Stromal cell of bone marrow (primary cell): ENCODE data around the gene SYNRG.
A peak's percentile ranks its signal among the peaks of the same experiment; 100 is the strongest.
"Not testable (repeated sequence)": the region's sequence is repeated elsewhere in the genome, so short reads cannot be mapped to it uniquely, and the experiment has no call there.

Source experiments
- DNase-seq: peaks from one replicate; pipeline ENCODE4 v3.0.0-alpha.2; 2012; ENCODE audit warnings: low read depth

The SYNRG gene

DNA sequence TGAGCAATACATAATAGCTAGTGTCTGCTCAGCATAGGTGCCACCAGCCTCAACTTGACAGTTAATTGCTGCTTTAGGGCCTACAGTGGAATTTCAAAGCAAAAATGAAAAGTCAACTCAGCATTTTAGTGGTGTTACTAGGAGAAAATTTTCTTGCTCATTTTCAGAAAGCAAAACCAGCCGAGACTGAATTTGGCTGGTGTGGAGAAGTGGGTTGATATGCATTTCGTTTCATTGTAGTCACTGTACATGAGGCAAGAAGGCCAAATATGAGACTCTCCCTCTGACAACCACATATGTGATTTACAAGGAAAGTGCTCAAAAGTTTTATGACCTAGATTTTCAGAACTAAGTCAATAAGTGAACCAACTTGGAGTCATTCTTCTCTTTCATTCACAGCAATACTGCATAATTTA, 65.6 kb downstream of the SYNRG start:
- DNase-seq = no peak

DNA sequence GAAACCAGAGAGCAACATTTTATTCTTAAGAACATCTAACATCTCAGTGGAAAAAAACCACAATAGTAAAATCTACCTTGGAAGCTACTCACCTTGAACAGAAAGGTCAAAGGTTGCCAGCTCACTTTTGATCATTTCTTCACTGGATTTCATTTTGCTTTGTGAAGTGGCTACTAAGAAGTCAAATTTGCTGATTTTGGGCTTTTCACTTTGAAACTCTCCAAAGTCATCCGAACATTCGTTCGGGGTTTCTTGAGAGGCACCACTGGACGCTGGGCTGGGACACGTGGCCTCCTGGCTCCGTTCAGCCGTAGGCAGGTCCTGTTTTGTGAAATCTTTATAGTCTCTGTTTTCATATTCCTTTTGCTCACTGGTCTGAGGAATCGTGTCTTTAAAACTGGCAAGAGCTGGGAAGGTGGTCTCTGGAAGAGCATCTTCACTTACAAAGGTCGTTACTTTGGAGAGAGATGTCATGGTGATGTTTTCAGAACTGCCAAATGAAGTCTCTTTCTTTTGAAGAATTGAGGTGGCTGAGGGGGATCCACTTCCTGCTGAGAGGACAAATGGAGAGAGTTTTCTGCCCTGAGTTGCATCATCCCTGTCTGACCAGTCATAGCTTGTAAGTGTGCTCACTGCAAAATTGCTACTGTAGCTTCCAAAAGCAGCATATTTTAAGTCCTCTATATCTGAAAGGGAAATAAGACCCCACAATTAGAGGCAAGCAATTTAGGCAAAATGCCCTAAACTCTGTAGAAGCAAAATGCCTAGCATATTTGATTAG, 67.1 kb downstream of the SYNRG start:
- no peak for DNase-seq

DNA sequence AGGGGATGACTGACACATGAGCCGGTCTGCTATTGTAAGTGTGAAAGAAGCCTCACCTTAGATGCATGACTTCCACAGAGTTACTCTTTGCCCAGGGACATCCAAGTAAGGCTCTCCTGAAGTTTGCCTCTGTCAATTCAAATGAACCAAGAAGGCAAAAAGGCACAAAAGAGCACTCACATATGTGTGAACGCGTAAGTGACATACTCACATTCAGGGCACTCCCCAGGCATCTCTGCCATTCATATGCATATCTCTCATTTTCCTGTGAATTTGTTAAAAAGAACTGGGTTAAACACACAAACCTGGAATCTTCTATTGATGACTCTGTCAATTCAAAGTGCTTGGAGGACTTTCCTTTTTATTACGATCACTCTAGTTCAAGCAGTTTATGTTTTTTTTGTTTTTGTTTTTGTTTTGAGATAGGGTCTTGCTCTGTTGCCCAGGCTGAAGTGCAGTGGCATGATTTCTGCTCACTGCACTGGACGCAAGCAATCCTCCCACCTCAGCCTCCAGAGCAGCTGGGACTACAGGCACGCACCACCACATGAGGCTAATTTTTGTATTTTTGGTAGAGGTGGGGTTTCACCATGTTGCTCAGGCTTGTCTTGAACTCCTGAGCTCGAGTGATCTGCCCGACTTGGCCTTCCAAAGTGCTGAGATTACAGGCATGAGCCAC, 70.1 kb downstream of the SYNRG start:
- no peak for DNase-seq

DNA sequence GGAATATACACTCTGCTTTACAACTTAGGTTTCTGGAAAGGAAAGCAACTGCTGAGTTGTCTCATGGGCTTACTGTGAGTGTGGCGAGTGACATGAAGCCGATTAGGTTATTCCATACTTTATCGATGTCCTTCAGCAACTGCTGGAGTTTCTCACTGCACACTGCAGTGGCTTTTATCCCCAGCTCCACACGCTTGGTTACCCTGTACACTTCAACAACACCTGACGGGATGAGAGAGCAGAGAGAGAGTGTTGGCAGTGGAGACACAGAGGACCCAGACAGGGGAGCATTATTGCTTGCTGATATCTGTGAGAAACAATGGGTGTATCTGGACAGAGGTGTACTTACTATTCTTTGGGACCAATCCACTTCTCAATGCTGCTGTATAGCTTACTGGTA, 73.3 kb downstream of the SYNRG start:
- DNase-seq = no peak

DNA sequence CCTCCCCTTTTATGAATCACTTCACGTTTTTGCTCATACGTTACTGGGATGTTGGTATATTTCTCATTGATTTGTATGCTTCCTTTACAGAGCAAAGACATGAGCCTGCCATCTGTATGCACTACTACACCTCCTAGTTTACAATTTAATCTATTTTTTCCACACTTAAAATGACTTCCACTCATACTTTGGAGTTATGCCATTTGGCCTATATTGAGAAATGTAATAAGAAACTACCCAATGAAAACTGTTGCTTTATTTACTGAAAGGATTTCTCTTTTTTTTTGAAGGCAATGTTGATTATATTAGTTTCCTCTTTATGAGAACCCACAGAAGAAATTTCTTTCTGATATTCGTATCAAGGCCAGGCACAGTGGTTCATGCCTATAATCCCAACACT, 76.5 kb downstream of the SYNRG start:
- DNase-seq = no peak

DNA sequence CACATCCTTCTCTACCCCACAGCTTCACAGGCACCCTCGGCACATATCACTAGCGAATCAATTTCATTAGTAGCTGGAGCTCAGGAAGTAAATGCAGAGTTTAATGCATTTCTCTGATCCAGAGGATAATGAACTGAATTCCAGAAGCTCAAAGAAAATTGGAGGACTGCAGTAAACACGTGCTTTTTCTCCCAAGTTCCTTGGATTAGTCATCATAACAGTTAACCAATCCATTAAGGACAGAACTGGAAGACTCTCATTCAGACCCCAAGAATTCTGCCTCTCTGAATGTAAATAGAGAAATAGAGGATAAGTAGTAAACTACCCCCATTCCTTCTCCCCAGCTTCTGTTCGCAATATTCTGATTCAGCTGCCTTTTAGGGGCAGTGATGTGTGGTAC, 78.8 kb downstream of the SYNRG start:
- no peak for DNase-seq

DNA sequence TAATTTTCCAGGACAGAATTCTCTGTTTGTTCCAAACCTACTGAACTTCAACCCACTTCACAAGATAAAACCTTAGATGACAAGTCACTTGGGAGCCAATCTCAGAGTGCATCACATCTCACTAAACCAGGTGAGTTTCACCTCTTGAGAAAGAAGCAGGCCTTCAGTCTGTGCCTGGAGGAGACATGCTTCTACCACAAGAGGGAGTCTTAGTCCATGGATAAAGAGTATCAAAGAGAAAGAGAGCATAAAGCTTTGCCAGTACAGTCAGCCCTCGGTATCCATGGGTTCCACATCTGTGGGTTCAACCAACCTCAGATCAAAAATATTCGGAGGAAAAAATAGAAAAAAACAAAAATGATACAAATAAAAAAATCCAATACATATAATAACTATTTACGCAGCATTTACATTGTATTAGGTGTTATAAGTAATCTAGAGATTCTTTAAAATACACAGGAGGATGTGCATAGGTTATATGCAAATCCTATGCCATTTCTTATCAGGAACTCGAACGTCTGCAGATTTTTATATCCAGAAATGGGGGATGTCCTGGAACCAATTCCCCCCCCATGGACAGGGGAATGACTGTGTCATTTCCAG, 81.9 kb downstream of the SYNRG start:
- peak; percentile 41 for DNase-seq

DNA sequence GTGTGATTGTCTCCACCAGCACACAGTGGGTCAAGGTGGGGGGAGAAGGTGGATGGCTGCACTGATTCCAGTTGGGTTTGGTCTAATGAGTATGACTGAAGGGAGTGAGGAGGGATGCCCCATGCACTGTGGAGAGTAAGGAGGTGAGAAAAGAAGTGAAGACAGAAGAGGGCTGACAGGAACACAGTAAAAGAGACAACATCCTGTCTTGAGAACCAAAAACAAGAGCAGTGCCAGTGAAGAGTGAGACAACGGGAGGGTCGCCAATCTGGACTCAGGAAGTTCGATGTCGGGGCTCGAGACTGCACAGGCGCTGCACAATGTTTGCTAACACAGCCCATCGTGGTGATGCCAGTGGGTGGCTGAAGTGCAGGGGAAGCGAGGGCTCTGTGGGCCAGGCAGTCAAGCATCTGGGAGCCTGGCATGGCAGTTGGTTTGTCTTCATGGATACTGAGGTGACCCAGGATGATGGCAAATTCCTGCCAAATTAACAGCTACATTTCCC, 85.5 kb downstream of the SYNRG start:
- DNase-seq = no peak

DNA sequence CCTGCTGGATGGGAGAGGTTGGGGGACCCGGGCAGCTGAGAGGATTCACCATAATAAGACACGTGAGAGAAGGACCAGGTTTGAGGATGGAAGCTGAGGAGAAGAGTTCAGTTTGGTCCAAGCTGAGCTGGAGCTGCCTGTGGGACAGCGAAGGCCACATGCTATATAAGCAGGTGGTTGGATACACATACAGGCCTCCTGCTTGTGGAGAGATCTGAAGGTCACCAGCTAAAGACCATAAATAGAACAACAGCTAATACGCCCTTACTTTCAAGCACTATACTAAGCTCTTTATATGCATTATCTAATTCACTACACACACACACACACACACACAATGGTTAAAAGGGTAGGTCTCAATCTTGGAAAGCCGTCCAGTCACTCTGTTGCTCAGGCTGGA, 87.4 kb downstream of the SYNRG start:
- no peak for DNase-seq

DNA sequence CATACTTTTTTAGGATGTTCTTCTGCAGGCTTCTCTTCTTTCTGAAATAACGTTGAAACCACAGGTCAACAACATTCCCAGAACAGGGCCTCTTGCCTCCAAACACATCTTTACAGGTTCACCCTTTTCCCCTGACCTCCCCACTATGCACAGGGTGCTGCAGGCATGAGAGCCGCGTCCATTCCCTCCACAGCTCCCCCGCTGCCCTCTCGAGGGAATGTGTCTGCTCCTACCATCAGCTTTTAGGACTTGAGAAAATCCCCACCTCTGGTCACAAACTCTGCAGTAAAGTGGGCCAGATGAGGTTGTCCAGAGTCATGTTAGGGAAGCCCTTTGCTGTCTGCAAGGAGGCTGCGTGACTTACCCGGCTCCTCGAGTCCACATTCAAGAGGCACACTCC, 89.0 kb downstream of the SYNRG start:
- DNase-seq = no peak

DNA sequence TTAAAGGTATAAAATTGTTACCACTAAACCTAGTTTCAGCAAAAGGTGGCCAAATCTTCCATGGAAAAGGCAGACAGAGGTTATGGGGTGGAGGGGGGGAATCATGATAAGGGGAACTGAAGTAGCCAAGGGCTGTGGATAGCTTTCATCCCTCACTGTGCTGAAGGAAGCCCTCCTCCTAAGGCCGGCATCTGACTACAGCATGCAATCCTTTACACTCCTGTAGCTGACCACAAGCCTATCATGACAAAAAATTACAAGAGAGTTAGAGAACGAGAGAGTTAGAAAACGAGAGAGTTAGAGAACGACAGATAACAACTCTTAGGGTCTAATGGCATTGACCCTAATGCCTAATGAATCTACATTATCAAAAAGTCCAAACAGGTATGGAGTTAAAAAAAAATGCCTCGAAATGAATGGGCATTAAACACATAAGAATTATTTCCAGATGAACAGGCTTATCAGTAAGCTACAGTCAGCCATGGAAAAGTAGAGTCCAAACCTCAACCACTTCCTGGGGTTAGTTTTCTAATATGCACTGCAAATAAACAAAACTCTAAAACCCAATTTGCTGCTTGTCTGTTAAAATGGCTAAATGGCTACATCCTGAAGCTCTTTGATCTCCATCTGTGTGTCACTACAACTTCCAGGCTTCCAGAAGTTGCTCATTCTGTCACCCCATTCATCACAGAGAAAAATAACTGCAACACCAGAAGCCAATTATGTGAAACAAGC, 89.8 kb downstream of the SYNRG start:
- DNase-seq = no peak

DNA sequence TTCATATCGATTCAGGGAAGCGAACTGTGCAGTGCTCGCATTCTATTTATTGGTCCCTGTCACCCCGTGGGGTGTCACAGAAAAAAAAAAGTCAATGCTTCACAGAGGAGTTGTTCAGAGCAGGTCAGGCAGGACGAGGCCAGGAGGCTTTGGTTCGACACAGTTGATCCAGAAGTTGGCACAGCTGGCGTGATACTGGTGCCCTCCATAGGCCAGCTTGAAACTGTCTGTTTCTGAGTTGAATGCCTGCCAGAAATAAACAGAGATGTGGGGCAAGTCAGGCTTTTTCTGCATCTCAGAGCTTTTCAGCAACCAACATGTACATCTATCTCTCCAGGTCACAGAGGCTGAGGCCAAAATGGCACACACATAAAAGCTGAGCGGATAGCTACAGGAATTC, 90.4 kb downstream of the SYNRG start:
- DNase-seq = no peak

DNA sequence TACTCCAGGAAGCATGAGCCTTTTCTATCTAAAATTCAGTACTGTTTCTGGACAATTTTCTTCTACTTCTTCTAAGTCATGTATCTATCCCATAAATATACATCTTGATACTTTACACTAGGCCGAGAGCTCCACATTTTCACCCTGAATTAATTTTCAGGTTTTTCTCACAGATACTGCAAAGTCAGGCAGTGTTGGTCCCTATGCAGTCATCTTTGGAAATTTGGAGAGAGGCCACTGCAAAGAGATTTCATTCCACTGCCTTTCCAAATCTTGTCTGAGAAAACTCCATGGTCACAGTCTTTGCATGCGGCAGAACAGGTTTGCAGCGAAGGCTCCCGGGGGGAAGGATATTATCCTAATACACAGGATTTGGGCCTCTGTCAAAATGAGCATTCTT, 91.3 kb downstream of the SYNRG start:
- no peak for DNase-seq

DNA sequence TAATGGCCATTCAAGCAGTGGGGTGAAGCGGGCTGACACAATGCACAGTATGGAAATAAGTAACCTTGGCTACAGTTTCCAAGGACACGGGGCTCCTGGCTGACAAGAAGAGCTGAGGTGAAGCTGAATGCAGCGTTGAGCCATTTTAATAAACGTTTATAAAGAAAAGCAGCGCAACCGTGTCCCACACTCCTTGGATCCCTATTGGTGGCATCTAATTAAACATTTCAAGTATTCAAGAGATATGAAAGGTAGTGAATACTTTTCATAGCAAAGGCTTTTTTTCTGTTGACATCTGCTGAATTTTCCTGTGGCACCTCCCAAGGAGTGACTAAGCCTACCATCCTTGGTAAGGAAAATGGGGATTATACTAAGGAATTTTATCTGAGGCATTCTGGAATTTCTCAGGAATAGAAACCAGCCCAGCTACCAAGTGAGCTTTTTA, 93.1 kb downstream of the SYNRG start:
- DNase-seq = no peak

DNA sequence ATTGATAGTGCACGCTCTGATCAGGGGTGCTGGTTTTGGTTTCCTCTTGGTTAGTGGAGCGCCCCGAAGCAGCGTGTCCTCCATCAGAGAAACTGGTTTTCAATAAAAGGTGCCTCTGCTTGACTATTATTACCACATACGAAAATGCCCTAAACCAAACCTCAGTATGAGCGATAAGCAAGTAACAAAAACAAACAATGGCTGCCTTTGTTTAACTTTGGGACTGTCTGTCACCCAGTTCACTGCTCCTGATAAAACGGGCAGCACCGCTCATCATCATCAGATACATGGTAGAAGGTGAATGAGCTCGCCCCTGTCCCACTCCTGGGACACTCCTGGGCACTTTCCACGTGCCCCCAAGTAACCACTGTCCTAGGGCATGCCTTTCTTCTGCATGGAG, 95.5 kb downstream of the SYNRG start:
- no peak for DNase-seq

DNA sequence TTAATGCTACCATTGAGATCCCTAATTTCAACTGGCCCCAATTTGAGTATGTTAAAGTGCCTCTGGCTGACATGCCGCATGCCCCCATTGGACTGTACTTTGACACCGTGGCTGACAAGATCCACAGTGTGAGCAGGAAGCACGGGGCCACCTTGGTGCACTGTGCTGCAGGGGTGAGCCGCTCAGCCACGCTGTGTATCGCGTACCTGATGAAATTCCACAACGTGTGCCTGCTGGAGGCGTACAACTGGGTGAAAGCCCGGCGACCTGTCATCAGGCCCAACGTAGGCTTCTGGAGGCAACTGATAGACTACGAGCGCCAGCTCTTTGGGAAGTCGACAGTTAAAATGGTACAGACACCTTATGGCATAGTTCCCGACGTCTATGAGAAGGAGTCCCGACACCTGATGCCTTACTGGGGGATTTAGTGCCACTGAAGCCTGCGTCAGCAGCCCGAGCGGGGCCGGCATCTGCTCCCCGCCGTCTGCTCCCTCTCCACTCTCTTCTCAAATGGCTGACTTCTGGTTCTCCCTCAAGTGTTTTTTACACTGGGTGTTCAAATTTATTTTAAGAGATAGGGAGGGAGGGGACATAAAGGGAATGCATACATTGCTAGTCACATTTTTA, 96.7 kb downstream of the SYNRG start:
- no peak for DNase-seq

DNA sequence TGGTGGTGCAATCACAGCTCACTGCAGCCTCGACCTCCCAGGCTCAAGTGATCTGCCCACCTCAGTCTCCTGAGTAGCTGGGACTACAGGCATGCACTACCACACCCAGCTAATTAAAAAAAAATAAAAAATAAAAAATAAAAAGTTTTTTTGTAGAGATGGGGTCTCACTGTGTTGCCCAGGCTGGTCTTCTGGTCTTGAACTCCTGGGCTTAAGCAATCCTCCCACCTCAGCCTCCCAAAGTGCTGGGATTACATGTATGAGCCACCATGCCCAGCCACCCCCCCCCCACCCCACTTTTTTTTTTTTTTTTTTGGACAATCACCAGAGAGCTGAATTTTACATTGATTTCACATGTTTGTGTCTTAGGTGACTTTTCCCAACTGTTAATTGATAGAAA, 97.6 kb downstream of the SYNRG start:
- DNase-seq = not testable (repeated sequence)

DNA sequence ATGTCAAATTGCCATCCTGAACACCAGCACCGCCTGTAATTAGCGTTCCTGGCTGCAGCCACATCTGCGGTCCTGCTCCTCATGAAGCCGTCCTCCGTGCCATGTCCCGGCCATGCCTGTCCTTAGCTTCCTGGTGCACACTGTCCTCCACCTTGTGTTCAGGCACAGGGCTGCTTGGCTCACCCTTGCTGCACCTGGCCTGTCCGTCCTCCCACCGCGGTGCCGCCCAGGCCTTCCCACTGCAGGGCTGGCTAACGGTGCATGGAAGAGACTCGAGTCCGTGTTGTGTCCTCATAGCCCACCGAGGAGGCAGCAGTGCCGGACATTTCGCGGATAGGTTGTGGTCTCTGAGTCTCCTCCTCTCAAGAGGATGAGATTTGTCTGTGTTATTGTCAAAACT, 99.2 kb downstream of the SYNRG start:
- no peak for DNase-seq

DNA sequence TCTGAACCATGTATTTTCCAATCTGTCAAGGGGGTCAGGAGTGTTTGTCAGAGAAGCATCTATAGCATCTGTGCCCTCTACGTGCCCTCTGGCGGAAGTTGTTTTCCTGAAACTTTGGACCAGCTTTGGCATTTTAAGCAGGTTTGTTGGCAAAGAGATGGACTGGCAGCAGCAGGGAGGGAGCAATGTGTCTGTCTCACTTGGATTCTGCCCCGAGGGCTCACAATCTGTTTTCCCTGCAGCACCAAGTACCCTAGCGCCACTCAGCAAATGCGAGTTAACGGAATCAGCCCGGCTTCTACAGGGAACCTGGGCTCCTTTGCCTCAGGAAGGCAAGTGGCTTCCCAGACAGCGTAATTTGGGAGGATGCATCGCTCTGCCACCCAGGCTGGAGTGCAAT, 102.1 kb downstream of the SYNRG start:
- no peak for DNase-seq

DNA sequence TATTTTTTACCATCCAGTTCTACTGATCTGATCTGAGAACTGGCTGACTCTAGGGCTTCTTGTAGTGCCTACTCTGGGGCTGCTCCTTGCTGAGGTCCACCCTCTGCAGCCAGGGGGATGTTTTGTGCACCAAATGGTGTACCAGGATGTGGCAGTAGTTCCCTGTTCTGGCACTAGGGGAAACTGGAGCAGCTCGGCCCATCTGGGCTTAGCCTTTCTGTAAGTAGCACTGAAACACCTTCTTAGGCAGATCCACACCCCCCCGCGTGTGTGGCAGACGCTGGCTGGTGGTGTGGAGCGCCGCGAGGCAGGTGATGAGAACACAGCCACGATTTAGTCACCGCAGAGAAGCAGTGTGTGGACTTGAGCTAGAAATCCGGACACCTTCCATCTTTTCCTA, 102.5 kb downstream of the SYNRG start:
- DNase-seq = no peak

DNA sequence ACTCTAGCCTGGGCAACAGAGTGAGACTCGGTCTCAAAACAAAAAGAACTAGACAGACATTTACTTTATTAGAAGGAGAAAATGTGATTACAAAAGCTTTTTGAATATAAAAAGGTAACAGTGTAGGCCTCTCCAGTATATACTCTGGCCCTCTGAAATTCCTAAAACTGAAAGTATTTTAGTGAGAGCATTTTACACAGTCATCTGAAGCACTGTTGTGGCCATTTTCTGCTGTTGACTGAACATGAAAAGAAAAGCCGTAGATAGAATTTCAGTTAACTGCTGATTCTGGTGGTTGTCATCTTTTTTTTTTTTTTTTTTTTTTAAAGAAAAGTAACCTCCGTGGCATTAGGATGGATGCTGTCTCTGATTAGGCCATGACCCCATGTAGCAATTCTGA, 103.9 kb downstream of the SYNRG start:
- no peak for DNase-seq

DNA sequence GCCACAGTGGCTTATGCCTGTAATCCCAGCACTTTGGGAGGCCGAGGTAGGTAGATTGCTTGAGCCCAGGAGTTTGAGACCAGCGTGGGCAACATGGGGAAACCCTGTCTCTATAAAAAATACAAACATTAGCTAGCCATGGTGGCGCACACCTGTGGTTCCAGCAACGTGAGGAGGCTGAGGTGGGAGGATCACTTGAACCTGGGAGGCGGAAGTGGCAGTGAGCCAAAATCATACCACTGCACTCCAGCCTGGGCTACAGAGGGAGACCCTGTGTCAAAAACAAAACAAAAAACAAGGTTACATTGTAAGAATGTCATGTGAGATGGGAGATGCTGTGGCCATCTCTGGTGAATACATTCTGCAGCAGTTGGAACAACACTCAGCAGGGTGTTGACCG, 106.1 kb downstream of the SYNRG start:
- no peak for DNase-seq
